Measurements from ENCODE around the gene CD300A.

Gene CD300A

GRCh38 chr17:74466111-74466827, at the start of gene CD300A:
CD300A (plus strand) TSS chr17:74466634; CDS start chr17:74466704, 70 bp downstream.
- peak; percentile 39 to 46 for DNase-seq

- DNase-seq: peak; percentile 9 to 22
Observed at GRCh38 chr17:74417178-74418045, 49.0 kb upstream of the CD300A start.

GRCh38 chr17:74419928-74420411, 46.5 kb upstream of the CD300A start:
- DNase-seq: no peak

- DNase-seq: no peak
Observed at GRCh38 chr17:74424117-74424516, 42.3 kb upstream of the CD300A start.

- DNase-seq: no peak
Observed at GRCh38 chr17:74424657-74425056, 41.8 kb upstream of the CD300A start.

- no peak for DNase-seq
Observed at GRCh38 chr17:74426551-74427047, 39.8 kb upstream of the CD300A start.

GRCh38 chr17:74427048-74427762, 39.2 kb upstream of the CD300A start:
- DNase-seq: no peak

- no peak for DNase-seq
Observed at GRCh38 chr17:74427763-74428153, 38.7 kb upstream of the CD300A start.

- DNase-seq: no peak
Observed at GRCh38 chr17:74429604-74430384, 36.6 kb upstream of the CD300A start.

- no peak for DNase-seq
Observed at GRCh38 chr17:74430385-74430705, 36.1 kb upstream of the CD300A start.

GRCh38 chr17:74430706-74431567, 35.5 kb upstream of the CD300A start:
- DNase-seq: peak; percentile 29 to 41

- DNase-seq: peak; percentile 65 to 71
Observed at GRCh38 chr17:74431568-74432423, 34.6 kb upstream of the CD300A start, which contains the start of gene GPRC5C. GPRC5C (plus strand) TSS chr17:74432088; CDS start chr17:74439777, 7,689 bp downstream.

- DNase-seq: no peak
Observed at GRCh38 chr17:74432424-74432690, 34.1 kb upstream of the CD300A start.

GRCh38 chr17:74432766-74433391, 33.6 kb upstream of the CD300A start:
- no peak for DNase-seq

GRCh38 chr17:74433421-74434121, 32.9 kb upstream of the CD300A start:
- no peak for DNase-seq

- DNase-seq: no peak
Observed at GRCh38 chr17:74435775-74436359, 30.6 kb upstream of the CD300A start.

GRCh38 chr17:74437702-74438101, 28.7 kb upstream of the CD300A start:
- DNase-seq: peak in 1 of 2 experiments; percentile 40

GRCh38 chr17:74439691-74440567, 26.5 kb upstream of the CD300A start:
- no peak for DNase-seq
